Activated CD4-positive, CD25-positive, alpha-beta regulatory T cell treated with anti-CD3 and anti-CD28 coated beads, Interleukin-2, amount 50 U/mL, for 16 hours (primary cell): ENCODE measurements around the gene DNAAF5.
"Not testable (repeated sequence)": the region's sequence is repeated elsewhere in the genome, so short reads cannot be mapped to it uniquely, and the experiment has no call there.

Source experiments
- DNase-seq: peaks from one replicate; pipeline ENCODE4 v3.0.0-alpha.2; 2020; ENCODE audit warnings: low read depth, low spot score

DNAAF5 gene

DNA sequence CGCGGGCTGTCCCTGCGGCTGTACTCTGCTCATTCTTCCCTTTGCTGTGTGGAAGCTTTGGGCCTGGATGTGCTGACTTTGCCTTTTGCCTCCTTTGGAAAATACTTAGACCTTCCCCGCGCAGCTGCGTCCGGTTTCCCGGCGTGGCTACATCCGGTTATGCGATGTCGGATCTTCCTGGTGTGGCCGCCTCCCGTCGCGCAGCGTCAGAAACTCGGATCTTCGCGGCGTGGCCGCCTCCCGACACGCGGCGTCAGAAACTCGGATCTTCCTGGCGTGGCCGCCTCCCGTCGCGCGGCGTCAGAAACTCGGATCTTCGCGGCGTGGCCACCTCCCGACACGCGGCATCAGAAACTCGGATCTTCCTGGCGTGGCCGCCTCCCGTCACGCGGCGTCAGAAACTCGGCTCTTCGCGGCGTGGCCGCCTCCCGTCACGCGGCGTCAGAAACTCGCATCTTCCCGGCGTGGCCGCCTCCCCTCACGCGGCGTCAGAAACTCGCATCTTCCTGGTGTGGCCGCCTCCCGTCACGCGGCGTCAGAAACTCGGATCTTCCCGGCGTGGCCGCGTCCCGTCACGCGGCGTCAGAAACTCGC lies 55.5 kb downstream of the DNAAF5 start:
- no peak for DNase-seq

DNA sequence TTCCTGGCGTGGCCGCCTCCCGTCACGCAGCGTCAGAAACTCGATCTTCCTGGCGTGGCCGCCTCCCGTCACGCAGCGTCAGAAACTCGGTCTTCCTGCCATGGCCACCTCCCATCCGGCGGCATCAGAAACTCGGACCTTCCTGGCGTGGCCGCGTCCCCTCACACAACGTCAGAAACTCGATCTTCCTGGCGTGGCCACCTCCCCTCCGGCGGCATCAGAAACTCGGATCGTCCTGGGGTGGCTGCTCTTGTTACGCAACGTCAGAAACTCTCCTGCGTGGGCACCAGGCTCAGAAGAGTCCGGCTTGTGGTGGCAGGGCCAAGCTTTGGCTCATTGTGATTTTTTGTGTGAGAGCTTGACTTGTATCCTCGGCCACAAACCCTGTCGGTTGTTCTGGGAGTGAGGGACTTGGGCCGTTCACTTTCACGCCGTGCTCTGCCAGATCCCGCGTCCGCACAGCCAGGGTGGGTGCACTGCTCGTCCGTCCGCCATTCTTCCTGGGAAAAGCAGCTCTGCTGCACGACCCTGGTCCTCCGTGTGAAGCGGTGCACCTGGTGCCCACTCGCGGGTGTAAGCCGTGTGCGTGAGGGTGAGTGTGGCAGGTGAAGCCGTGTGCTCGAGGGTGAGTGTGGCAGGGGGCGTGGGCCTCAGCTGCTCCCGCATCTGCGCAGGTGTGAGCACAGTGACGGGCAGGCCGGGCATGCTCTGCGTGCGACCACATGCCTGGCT lies 56.4 kb downstream of the DNAAF5 start:
- DNase-seq = no peak

DNA sequence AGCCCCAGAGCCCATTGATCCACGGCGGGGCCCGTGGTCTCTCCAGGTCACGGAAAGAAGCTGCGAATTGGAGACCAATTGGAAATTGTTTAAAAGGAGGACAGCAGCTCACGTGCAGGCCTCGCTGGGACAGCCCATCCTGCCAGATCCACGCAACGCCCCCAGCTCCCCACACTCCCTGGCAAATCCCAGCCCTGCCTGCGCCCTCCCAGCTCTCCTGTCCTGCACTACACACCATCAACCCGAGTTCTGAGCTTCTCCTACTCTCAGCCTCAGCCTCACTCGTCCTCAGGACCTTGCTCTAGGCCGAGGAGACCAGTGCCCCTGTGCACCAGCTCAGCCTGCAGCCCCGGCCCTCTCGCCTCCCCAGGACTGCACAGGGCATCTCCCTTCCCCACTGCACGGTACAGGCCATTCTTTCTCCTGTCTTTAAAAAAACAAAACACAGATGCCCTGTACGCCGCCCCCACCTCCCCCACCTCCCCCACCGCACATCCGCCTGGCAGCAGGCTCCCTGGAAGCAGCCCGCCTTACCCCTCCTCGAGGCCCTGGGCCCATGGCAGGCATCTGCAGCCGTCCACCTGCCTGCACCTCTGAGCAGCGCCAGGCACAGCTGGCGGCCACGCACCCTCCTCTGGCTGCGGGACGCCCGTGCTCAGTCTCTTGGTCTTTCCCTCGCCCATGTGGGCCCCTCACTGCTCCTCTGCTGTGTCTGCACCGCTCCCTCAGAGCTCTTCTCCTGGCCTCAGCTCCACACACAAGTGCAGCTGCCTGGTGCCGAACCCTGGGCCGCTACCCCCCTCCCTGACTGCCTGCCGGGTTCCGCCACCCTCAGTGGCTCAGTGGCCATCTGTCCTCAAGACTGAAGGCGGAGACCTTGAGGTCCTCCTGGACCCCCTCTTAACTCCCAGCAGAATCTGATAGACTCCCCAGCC lies 57.3 kb downstream of the DNAAF5 start:
- DNase-seq = no peak

DNA sequence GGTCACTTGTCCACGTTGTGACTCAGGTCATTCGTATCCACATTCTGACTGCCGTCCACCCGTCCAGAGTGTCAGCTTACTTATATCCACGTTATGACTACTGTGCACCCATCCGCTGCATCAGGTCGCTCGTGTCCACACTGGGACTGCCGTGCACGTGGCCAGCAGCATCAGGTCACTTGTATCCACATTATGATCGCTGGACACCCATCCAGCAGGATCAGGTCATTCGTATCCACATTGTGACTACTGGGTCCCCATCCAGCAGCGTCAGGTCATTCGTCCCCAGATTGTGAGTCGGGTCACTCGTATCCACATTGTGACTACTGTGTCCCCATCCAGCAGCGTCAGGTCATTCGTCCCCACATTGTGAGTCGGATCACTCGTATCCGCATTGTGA lies 58.5 kb downstream of the DNAAF5 start:
- no peak for DNase-seq

DNA sequence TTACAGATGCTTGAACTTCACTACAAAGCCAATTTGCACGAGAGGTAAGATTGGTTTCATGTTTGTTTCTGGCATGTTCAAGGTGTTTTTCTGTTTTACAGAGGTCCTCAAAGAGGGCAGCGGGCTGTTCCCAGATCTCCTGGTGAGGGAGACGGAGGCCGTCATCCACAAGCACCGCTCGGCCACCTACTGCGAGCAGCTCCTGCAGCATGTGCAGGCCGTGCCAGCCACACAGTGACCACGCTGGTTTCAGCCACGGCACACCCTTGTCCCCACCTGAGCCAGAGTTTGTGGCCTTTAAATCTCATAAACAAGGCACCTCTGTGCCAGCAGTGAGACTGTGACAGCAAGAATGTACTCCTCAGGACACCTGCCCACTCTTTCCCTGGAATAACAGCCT lies 58.9 kb downstream of the DNAAF5 start:
- DNase-seq = no peak

DNA sequence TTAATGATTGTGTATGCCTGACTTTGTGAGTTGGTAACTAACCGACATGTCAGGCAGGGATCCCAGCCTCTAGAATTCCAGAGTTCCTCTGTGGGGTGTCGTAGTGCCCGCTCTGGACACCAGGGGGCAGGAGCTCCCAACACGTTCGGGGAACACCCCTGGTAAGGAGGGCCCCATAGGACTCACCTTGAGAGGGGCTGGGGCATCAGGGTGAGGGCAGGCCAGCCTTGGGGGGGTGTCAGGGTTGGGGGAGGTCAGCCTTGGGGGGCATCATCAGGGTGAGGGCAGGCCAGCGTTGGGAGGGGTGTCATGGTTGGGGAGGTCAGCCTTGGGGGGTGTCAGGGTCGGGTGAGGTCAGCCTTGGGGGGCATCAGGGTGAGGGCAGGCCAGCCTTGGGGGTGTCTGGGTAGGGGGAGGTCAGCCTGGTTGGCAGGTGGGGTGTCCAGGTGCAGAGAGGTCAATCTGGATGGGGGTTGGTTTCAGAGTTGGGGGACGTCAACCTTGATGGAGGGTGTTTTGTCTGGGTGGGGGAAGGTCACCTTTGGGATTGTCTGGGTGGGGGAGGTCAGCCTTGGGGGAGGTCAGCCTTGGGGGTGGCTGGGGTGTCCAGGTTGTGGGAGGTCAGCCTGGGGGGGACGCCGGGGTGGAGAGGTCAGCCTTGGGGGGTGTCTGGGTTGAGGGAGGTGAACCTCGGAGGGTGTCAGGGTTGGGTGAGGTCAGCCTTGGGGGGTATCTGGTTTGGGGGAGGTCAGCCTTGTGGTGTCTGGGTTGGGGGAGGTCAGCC lies 60.2 kb downstream of the DNAAF5 start:
- DNase-seq = peak; percentile 49

DNA sequence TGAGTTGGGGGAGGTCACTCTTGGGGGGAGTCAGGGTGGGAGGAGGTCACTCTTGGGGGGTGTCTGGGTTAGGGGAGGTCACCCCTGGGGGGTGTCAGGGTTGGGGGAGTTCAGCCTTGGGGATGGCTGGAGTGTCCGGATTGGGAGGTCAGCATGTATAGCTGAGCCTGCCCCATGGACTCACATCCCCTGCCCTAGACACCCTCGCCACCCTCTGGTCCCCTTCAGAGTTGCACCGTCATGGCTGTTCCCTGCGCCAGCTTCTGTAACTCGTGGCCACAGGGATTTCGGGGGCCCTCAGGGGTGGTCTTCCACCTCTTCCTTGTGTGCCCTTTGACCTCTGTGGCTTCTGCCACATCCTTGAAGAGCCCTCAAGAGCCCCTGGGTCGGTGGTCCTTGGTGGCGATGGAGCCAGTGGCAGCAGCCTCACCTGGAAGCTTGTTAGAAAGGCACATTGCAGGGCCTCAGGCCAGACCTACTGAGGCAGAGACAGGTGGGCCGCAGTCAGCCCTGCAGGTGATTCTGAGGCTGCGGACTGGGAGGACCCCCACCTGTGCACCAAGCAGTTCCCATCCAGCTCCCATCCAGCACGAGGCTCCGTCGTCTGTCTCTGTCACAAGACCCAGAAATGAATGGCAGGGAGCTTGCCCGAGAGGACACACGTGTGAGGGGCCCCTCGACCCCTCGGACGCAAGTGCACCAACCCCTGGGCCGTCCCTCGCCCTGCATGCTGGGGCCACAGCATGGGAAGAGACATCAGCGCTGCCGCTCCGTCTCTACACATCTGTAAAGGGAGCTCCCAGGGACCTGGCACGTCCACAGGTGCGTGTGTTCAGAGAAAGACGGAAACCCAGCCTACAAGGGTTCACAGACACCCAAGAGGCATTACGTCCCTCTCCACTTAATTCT lies 61.1 kb downstream of the DNAAF5 start:
- no peak for DNase-seq

DNA sequence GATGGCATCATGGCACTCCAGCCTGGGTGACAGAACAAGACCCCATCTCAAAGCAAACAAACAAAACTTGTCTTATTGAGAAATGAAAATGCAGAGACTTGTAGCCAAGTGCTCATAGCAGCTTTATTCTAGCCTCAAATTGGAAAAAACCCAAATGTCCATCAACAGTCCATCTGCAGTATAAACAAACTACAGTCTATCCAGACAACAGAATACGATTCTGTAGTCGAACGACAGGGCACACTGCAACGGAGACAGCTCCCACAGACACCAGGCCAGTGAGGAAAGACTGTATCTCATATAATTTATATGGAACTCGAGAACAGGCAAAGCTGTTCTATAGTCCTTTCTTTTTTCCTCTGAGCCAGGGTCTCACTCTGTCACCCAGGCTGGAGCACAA lies 65.0 kb downstream of the DNAAF5 start:
- no peak for DNase-seq

DNA sequence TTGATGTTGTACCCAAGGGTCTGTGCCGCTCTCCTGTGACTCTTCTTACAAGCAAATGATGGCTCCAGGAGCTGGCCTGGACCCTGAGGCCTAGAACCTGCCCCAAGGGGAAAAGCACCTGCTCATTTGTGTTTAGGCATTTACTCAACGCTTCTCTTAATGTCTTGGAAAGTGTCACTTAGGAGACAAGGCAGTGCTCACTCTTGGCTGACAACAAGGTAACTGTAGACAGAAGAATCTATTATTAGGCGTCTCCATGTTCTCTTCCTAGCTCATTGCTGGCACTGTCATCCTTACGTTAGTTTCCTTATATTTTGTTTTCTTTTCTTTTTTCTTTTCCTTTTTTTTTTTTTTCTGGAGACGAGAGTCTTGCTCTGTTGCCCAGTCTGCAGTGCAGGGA lies 67.7 kb downstream of the DNAAF5 start:
- no peak for DNase-seq

DNA sequence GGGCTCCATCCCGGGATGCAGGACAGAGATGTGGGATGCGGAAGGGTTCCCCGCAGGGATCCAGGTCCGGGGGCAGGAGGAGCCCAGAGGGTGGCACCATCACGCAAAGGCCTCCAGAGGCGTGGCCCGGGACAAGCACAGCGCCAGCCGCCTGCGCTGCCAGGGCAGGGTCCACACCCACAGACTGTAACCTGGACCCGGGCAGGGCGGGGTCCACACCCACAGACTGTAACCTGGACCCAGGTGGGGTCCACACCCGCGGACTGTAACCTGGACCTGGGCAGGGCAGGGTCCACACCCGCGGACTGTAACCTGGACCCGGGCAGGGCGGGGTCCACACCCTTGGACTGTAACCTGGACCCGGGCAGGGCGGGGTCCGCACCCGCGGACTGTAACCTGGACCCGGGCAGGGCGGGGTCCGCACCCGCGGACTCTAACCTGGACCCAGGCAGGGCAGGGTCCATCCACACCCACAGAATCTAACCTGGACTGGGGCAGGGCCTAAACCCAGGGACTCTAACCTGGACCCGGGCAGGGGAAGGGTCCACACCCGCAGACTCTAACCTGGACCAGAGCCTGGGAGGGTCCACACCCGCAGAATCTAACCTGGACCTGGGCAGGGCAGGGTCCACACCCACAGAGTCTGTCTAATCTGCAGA lies 68.3 kb downstream of the DNAAF5 start:
- DNase-seq = no peak

DNA sequence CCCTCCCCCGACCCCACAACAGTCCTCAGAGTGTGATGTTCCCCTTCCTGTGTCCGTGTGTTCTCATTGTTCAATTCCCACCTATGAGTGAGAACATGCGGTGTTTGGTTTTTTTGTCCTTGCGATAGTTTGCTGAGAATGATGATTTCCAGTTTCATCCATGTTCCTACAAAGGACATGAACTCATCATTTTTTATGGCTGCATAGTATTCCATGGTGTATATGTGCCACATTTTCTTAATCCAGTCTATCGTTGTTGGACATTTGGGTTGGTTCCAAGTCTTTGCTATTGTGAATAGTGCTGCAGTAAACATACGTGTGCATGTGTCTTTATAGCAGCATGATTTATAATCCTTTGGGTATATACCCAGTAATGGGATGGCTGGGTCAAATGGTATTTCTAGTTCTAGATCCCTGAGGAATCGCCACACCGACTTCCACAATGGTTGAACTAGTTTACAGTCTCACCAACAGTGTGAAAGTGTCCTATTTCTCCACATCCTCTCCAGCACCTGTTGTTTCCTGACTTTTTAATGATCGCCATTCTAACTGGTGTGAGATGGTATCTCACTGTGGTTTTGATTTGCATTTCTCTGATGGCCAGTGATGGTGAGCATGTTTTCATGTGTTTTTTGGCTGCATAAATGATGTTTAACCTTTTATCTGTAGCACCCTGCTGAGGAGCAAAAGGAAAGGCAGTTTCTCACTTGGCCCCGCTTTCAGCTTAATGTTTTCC lies 70.1 kb downstream of the DNAAF5 start:
- not testable (repeated sequence) for DNase-seq

DNA sequence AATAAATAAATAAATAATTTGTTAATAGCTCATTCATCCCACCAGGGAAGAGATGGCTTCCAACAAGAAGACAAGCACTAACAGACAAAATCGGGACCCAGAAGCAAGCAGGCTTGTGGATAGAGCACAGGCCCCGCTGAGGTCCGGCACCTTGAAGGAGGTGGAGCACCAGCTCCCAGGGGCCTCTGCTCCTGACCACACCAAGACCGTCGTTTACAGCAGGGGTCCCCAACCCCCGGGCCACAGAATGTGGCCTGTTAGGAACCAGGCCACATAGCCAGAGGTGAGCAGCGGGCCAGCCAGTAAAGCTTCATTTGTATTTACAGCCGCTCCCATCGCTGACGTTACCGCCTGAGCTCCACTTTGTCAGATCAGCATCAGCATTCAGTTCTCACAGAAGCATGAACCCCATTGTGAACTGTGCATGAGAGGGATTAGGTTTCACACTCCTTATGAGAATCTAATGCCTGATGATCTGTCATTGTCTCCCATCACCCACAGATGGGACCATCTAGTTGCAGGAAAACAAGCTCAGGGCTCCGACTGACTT lies 72.5 kb downstream of the DNAAF5 start:
- DNase-seq = no peak

DNA sequence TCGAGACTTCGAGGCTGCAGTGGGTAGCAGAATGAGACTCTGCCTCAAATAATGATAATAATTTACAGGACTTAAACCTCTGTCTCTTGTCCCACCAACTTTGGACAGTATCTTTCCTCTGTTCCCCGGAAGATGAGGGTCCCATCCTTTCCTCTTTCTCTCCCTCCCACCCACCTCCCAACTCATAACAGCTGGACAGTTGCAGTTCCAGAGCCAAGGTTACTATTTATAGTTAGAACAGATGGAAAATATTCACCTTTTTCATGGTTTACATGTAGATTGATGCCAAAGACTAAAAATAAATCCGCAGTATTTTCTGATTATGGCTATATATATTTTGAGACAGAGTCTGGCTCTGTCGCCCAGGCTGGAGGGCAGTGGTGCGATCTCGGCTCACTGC lies 74.2 kb downstream of the DNAAF5 start:
- DNase-seq = no peak

DNA sequence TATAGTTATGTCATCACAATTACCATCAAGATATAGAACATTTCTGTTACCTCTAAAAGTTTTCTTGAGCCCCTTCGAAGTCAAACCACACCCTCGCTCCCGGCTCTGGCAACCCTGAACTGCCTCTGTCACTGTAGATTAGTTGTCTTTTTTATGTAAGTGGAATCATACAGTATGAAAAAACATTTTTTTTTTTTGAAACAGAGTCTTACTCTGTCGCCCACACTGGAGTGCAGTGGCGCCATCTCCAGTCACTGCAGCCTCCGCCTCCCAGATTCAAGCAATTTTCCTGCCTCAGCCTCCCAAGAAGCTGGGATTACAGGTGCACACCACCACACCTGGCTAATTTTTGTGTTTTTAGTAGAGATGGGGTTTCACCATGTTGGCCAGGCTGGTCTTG lies 74.9 kb downstream of the DNAAF5 start:
- not testable (repeated sequence) for DNase-seq

DNA sequence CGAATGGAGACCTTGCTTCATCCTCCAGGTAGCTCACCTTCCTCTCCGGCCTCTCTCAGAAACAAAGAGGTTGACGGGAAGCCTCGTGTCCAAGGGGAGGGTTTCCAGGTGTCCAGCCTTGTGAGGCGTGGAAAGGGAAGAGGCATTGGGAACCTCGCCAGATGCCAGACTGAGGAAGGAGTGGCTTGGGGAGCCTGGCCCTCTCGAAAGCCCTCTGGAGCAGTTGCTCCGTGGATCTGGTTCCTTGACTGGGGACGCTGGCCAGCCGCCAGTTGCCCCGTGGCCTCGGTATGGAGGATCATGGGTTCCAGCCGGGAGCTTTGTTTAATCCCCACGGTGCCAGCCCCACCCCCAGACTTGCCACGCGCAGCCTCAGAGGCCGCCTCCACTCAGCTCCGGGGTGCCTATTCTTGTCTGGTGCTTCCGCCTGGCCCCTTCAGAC lies 75.5 kb downstream of the DNAAF5 start:
- no peak for DNase-seq

DNA sequence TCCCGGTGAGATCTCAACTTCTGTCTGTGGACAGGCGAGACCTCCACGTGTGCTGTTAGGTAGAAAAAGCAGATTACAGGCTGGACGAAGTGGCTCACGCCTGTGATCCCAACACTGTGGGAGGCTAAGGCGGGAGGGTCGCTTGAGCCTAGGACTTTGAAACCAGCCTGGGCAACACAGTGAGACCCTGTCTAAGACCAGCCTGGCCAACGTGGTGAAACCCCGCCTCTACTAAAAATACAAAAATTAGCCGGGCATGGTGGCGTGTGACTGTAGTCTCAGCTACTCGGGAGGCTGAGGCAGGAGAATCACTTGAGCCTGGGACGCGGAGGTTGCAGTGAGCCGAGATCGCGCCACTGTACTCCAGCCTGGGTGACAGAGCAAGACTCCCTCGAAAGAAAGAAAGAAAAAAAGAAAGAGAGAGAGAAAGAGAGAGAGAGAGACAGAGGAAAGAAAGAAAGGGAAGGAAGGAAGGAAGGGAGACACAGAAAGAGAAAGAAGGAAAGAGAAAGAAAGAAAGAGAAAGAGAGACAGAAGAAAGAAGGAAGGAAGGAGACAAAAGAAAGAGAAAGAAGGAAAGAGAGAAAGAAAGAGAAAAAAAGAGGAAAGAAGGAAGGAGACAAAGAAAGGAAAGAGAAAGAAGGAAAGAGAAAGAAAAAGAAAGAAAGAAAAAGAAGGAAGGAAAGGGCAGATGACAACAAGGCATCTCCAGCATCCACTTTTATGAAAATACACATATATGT lies 76.2 kb downstream of the DNAAF5 start:
- DNase-seq = no peak

DNA sequence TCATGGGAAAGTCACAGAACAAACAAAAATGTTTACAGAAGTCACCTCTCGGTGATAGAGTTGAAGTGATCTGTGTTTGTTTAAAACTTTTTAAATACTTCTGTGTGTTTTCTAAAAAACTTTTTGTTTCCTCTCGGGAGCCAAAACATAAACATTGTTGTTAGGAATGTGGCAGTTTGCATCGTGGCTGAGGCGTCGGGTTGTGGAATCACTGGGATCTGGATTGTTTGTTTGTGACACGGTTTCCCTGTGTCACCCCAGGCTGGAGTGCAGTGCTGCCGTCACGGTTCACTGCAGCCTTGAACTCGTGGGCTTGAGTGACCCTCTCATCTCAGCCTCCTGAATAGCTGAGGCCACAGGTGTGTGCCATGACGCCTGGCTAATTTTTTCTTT lies 76.7 kb downstream of the DNAAF5 start:
- no peak for DNase-seq

DNA sequence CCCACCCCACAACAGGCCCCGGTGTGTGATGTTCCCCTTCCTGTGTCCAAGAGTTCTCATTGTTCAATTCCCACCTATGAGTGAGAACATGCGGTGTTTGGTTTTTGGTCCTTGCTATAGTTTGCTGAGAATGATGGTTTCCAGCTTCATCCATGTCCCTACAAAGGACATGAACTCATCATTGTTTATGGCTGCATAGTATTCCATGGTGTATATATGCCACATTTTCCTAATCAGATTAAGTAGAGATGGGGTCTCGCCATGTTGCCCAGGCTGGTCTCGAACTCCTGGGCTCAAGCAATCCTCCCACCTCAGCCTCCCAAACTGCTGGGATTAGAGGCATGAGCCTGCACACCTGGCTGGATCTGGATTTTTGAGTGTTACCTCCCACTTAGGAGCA lies 77.3 kb downstream of the DNAAF5 start:
- DNase-seq = not testable (repeated sequence)
